ENCODE data around the gene MUC6.

DNA sequence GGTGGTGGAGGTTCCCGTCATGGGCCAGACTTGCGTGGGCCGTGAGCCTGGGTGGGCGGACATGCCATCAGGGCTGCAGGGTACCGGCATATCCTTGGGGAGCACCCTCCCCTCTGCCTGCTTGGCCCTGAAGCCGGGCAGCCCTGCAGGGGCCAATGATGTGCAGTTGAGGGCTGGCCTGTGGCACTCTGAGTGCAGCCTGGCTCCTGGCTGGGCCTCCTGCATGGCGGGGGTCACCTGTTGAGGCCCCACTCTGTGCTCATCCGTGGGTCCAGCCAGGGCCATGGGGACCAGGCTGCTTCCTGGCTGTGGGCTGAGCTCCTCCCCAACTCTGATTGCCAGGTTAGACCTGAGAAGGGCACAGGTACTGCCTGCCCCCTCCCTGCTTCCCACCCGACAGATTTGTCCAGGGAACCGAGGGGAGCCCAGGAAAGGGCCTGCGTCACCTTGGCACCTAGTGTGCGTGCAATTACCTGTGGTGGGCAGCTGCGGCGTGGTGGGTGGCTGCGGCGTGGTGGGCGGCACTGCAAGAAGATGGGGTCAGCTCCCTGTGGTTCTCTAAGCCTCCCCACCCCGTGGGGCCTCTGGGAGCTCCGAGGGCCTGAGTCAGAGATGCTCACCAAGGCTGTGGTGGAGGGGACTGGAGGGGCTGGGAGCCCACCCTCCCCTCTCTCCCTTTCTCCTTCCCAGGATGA, 16.2 kb downstream of the MUC6 start:
- no peak for TF ChIP-seq POLR2A (IDR thresholded peaks at IDR 0.05)
- TF ChIP-seq, protein P1, sequence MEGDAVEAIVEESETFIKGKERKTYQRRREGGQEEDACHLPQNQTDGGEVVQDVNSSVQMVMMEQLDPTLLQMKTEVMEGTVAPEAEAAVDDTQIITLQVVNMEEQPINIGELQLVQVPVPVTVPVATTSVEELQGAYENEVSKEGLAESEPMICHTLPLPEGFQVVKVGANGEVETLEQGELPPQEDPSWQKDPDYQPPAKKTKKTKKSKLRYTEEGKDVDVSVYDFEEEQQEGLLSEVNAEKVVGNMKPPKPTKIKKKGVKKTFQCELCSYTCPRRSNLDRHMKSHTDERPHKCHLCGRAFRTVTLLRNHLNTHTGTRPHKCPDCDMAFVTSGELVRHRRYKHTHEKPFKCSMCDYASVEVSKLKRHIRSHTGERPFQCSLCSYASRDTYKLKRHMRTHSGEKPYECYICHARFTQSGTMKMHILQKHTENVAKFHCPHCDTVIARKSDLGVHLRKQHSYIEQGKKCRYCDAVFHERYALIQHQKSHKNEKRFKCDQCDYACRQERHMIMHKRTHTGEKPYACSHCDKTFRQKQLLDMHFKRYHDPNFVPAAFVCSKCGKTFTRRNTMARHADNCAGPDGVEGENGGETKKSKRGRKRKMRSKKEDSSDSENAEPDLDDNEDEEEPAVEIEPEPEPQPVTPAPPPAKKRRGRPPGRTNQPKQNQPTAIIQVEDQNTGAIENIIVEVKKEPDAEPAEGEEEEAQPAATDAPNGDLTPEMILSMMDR (IDR thresholded peaks at IDR 0.05 in 4 of 5, conservative IDR thresholded peaks at IDR 0.05 in 1 of 5): no peak
